ENCODE data around the gene MAG.

Gene MAG

DNA sequence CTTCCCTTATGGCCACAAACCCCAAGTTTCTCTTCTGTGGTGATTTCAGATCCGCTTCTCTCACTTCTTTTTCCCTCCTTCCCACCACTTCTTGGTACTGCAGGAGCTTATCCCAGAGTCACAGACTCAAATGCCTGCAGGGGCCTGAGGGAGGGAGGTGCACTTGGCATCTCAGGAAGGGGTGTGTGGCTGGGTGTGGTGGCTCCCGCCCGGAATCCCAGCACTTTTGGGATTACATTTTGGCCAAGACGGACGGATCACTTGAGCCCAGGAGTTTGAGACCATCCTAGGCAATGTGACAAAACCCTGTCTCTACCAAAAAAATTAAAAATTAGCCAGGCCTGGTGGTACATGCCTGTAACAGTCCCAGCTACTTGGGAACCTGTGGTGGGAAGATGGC is 17.6 kb upstream of the MAG start:
- TF ChIP-seq, protein P1, sequence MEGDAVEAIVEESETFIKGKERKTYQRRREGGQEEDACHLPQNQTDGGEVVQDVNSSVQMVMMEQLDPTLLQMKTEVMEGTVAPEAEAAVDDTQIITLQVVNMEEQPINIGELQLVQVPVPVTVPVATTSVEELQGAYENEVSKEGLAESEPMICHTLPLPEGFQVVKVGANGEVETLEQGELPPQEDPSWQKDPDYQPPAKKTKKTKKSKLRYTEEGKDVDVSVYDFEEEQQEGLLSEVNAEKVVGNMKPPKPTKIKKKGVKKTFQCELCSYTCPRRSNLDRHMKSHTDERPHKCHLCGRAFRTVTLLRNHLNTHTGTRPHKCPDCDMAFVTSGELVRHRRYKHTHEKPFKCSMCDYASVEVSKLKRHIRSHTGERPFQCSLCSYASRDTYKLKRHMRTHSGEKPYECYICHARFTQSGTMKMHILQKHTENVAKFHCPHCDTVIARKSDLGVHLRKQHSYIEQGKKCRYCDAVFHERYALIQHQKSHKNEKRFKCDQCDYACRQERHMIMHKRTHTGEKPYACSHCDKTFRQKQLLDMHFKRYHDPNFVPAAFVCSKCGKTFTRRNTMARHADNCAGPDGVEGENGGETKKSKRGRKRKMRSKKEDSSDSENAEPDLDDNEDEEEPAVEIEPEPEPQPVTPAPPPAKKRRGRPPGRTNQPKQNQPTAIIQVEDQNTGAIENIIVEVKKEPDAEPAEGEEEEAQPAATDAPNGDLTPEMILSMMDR (IDR thresholded peaks at IDR 0.05; ENCODE audit: low read depth, low read length, missing control alignments), result no peak
- no peak overlapping the region for H3K4me3 ChIP-seq (replicated peaks; ENCODE audit: low read depth, low read length)
- no peak for DNase-seq (ENCODE audit: extremely low read depth, low read depth)

DNA sequence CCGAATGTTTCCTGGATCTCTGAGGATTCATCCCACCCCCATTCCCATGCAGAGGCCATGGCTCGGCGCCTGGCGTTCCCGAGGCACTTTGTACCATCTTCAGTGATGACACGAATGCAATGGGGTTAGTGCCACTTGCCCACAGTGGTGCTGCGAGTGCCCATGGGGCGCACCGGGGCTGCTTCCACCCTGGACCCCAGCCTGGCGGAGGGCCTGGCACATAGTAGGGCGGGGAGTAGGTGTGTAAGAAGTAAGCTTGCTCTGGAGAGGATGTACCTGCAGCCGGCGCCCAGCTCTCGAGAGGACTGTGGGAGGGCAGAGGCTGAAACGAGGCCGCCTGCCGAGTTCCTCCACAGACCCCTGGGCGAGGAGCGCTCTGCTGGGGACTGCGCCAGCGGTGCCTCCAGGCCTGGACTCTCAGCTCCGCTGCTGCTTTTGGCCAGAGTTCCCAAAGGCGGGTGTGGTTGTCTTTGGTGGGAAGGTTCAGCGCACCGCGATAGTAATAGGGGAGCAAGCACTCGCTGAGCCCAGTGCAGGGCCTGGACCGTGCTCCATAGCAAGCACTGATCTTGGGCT is 15.2 kb upstream of the MAG start:
- no peak overlapping the region for H3K4me3 ChIP-seq (replicated peaks; ENCODE audit: low read depth, low read length)
- TF ChIP-seq, protein P1 (IDR thresholded peaks at IDR 0.05; ENCODE audit: low read depth, low read length, missing control alignments), result no peak
- no peak for DNase-seq (ENCODE audit: extremely low read depth, low read depth)

DNA sequence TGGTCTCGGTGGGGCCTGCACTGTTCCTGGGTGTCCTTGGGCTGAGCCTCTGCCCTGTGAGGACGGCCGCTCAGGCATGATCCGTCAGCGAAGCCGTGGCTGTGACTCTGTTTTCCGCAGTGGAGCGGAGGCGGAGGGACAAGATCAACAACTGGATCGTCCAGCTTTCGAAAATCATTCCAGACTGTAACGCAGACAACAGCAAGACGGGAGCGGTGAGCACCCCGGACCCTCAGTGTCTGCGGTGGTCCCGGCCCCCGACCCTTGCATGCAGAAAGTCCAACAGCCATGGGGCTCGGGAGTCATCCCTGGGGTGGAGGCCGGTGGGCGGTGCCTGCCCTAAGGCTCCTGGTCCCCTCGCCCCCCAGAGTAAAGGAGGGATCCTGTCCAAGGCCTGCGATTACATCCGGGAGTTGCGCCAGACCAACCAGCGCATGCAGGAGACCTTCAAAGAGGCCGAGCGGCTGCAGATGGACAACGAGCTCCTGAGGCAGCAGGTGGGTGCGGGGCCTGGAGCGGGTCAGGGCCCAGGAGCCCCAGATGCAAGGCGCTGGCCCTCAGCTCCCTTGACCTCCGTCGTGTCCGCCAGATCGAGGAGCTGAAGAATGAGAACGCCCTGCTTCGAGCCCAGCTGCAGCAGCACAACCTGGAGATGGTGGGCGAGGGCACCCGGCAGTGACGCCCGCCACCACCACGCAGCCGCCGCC is 13.2 kb upstream of the MAG start:
- H3K4me3 ChIP-seq (replicated peaks; ENCODE audit: low read depth, low read length), result no peak overlapping the region
- TF ChIP-seq, protein P1 (IDR thresholded peaks at IDR 0.05; ENCODE audit: low read depth, low read length, missing control alignments), result no peak
- no peak for DNase-seq (ENCODE audit: extremely low read depth, low read depth)

DNA sequence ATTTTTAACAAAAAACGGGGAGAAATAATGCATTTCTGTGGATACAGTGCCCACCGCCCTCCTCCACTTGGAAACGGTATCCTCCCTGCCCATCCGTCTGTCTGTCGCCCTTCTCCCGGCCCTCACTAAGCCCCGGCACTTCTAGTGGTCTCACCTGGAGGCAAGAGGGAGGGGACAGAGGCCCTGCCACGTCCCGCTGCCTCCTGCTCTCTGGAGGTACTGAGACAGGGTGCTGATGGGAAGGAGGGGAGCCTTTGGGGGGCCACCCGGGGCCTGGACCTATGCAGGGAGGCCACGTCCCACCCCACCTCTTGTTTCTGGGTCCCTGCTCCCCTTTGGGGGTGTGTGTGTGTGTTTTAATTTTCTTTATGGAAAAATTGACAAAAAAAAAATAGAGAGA is 12.6 kb upstream of the MAG start:
- H3K4me3 ChIP-seq (replicated peaks; ENCODE audit: low read depth, low read length), result no peak overlapping the region
- DNase-seq (ENCODE audit: extremely low read depth, low read depth), result no peak
- TF ChIP-seq, protein P1 (IDR thresholded peaks at IDR 0.05; ENCODE audit: low read depth, low read length, missing control alignments), result no peak

DNA sequence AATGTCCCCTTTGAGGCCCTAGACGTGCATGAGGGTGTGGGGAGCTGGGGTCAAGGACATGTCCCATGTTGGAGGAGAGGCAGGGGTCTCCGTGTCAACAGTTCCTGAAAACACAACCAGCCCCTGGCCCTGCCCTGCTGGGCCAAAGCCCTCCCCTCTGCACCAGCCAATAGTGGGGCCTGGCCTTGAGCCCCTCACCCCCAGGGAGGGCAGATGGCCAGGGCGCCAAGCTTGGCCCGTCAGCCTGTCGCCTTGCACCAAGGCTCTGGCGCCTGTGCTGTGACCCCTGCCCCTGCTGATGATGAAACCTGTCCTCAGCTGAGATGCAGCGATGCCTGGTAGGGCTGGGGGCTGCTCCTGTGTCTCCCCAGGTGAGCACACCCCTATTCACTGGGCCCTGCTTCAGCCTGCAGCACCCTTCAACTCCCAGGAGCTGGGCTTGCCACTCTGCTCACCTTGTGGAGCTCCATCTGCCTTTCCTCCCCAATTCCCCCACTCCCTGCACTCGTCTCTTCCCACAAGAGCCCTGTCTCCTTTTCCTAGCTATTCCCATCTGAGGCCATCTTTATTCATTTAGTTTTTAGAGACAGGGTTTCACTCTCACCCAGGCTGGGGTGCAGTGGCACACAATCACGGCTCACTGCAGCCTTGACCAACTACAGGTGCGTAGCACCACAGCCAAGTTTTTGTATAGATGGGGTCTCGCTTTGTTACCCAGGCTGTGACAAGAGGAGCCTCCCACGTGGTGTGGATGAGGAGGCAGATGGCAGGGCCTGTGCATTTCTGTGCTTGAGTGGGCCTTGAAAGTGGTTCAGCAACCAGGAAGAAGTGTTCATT is 11.8 kb upstream of the MAG start:
- no peak overlapping the region for H3K4me3 ChIP-seq (replicated peaks; ENCODE audit: low read depth, low read length)
- TF ChIP-seq, protein P1 (IDR thresholded peaks at IDR 0.05; ENCODE audit: low read depth, low read length, missing control alignments), result no peak
- no peak for DNase-seq (ENCODE audit: extremely low read depth, low read depth)

DNA sequence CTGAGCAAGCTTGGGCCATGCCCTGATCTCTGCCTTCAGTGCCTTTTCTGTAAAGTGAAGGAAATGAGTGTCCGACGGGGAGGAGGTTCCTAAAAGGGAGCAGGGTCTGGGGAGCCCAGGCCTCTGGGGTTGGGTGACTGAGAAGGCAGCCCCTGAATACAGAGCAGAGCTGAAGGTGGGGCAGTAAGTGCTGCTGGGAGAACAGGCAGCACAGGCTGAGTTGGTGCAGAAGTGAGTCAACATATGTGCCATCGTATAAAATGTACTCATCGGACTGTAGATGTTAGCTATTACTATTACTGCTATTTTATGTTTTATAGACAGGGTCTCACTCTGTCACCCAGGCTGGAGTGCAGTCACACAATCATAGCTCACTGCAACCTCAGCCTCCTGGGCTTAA is 10.7 kb upstream of the MAG start:
- TF ChIP-seq, protein P1 (IDR thresholded peaks at IDR 0.05; ENCODE audit: low read depth, low read length, missing control alignments), result no peak
- H3K4me3 ChIP-seq (replicated peaks; ENCODE audit: low read depth, low read length), result no peak overlapping the region
- no peak for DNase-seq (ENCODE audit: extremely low read depth, low read depth)
